BLaER1 treated with 17β-estradiol and CSF1 and Interleukin-3, amounts not matched to agents 10 nM and 100 nM (cell line): ENCODE data around the gene CCDC13.

ENCODE experiments used
- H3K27ac ChIP-seq, 11 experiments: shearing (Covaris generic); formaldehyde crosslinking; 2 replicates each; pipeline ENCODE4 v1.8.1; 2022
- H3K27me3 ChIP-seq, 11 experiments: shearing (Covaris generic); formaldehyde crosslinking; 2 replicates each; pipeline ENCODE4 v1.8.1; 2022
- H3K36me3 ChIP-seq, 11 experiments: shearing (Covaris generic); formaldehyde crosslinking; 2 replicates each; pipeline ENCODE4 v1.8.1; 2022
- H3K4me1 ChIP-seq, 10 experiments: shearing (Covaris generic); formaldehyde crosslinking; 2 replicates each; pipeline ENCODE4 v1.8.1; 2022
- H3K4me2 ChIP-seq, 11 experiments: shearing (Covaris generic); formaldehyde crosslinking; 2 replicates each; pipeline ENCODE4 v1.8.1; 2022
- H3K4me3 ChIP-seq, 10 experiments: shearing (Covaris generic); formaldehyde crosslinking; 2 replicates each; pipeline ENCODE4 v1.8.1; 2022
- H3K9ac ChIP-seq, 11 experiments: shearing (Covaris generic); formaldehyde crosslinking; 2 replicates each; pipeline ENCODE4 v1.8.1; 2022
- H3K9me3 ChIP-seq, 11 experiments: shearing (Covaris generic); formaldehyde crosslinking; replicated peaks in 1 of 11; 2 replicates each; pipeline ENCODE4 v1.8.1; 2022
- H4K20me1 ChIP-seq, 11 experiments: shearing (Covaris generic); formaldehyde crosslinking; 2 replicates each; pipeline ENCODE4 v1.8.1; 2022
- Cebpa-rat ChIP-seq, 11 experiments: shearing (Covaris generic); IDR thresholded peaks; 2 replicates each; pipeline ENCODE4 v1.8.1; 2022

Gene CCDC13

GRCh38 chr3:42751609-42752008, 21.4 kb downstream of the CCDC13 start:
- H3K27me3 ChIP-seq = no peaks in the 10 kb centered on the region

GRCh38 chr3:42750834-42751233, 22.2 kb downstream of the CCDC13 start:
- H3K27ac ChIP-seq = no peak overlapping the region
- no peaks in the 10 kb centered on the region for H3K9me3 ChIP-seq
- TF ChIP-seq Cebpa-rat (IDR thresholded peaks at IDR 0.05) = no peak
- no peaks in the 10 kb centered on the region for H3K27me3 ChIP-seq
- H3K9ac ChIP-seq = no peak overlapping the region
- no peaks in the 10 kb centered on the region; a peak in 1 of 22 replicates for H4K20me1 ChIP-seq
- H3K36me3 ChIP-seq = no peaks in the 10 kb centered on the region
- peaks cover 16 to 33% (median 19%) of the 10 kb centered on the region in 10 experiments for H3K4me1 ChIP-seq
- no peak overlapping the region for H3K4me3 ChIP-seq
- H3K4me2 ChIP-seq = no peak overlapping the region

More at GRCh38 chr3:42751609-42752008, 21.4 kb downstream of the CCDC13 start:
- H3K4me2 ChIP-seq = no peak overlapping the region
- H3K4me3 ChIP-seq = no peak overlapping the region
- no peak overlapping the region for H3K27ac ChIP-seq
- H4K20me1 ChIP-seq = no peaks in the 10 kb centered on the region; a peak in 1 of 22 replicates
- H3K9me3 ChIP-seq = no peaks in the 10 kb centered on the region
- no peak for TF ChIP-seq Cebpa-rat (IDR thresholded peaks at IDR 0.05)
- H3K36me3 ChIP-seq = no peaks in the 10 kb centered on the region
- H3K9ac ChIP-seq = no peak overlapping the region
- peaks cover 16 to 33% (median 19%) of the 10 kb centered on the region in 10 experiments for H3K4me1 ChIP-seq

GRCh38 chr3:42749753-42750231, 23.3 kb downstream of the CCDC13 start:
- no peak for TF ChIP-seq Cebpa-rat (IDR thresholded peaks at IDR 0.05)
- Histone ChIP-seq H3K9me3 (no peaks in the 10 kb centered on the region), H3K4me3 (no peak overlapping the region), H3K36me3 (no peaks in the 10 kb centered on the region), H3K27me3 (no peaks in the 10 kb centered on the region), H3K9ac (no peak overlapping the region), H3K4me2 (peak overlapping the region in 1 of 11 experiments; percentile 15; a peak in 1 of 22 replicates), H4K20me1 (no peaks in the 10 kb centered on the region; a peak in 1 of 22 replicates), H3K4me1 (peaks cover 16 to 33% (median 19%) of the 10 kb centered on the region in 10 experiments), H3K27ac (no peak overlapping the region)

GRCh38 chr3:42749025-42749752, 23.9 kb downstream of the CCDC13 start:
- no peaks in the 10 kb centered on the region for H3K36me3 ChIP-seq

GRCh38 chr3:42747581-42747980, 25.5 kb downstream of the CCDC13 start:
- H3K4me1 ChIP-seq = peaks cover 16 to 33% (median 19%) of the 10 kb centered on the region in 10 experiments
- H3K9me3 ChIP-seq = no peaks in the 10 kb centered on the region
- 0 out of 22 replicates have a peak overlapping the region, but pooled peaks of 2 of the 11 experiments have one; percentile 24 to 35 for H3K9ac ChIP-seq
- H3K27me3 ChIP-seq = no peaks in the 10 kb centered on the region
- no peak for TF ChIP-seq Cebpa-rat (IDR thresholded peaks at IDR 0.05)
- H3K36me3 ChIP-seq = no peaks in the 10 kb centered on the region
- no peak overlapping the region for H3K4me3 ChIP-seq
- peak overlapping the region in 5 of 11 experiments; percentile 4 to 36 (median 31); a peak in 5 of 22 replicates for H3K27ac ChIP-seq
- peak overlapping the region; percentile 30 to 75 (median 64) for H3K4me2 ChIP-seq
- H4K20me1 ChIP-seq = no peaks in the 10 kb centered on the region; a peak in 1 of 22 replicates

More at GRCh38 chr3:42749025-42749752, 23.9 kb downstream of the CCDC13 start:
- no peaks in the 10 kb centered on the region for H3K27me3 ChIP-seq
- H4K20me1 ChIP-seq = no peaks in the 10 kb centered on the region; a peak in 1 of 22 replicates
- no peak overlapping the region for H3K27ac ChIP-seq
- H3K4me3 ChIP-seq = no peak overlapping the region
- H3K9me3 ChIP-seq = no peaks in the 10 kb centered on the region
- H3K4me1 ChIP-seq = peaks cover 16 to 33% (median 19%) of the 10 kb centered on the region in 10 experiments
- no peak for TF ChIP-seq Cebpa-rat (IDR thresholded peaks at IDR 0.05)
- no peak overlapping the region for H3K9ac ChIP-seq
- H3K4me2 ChIP-seq = peak overlapping the region in 1 of 11 experiments; percentile 15; a peak in 1 of 22 replicates

GRCh38 chr3:42746455-42747450, 26.3 kb downstream of the CCDC13 start:
- no peak for TF ChIP-seq Cebpa-rat (IDR thresholded peaks at IDR 0.05)
- Histone ChIP-seq H3K27ac (no peak overlapping the region), H3K27me3 (no peaks in the 10 kb centered on the region), H3K4me3 (no peak overlapping the region), H4K20me1 (no peaks in the 10 kb centered on the region; a peak in 1 of 22 replicates), H3K4me2 (peak overlapping the region; percentile 30 to 75 (median 64)), H3K4me1 (peaks cover 16 to 33% (median 19%) of the 10 kb centered on the region in 10 experiments), H3K9ac (no peak overlapping the region), H3K9me3 (no peaks in the 10 kb centered on the region), H3K36me3 (no peaks in the 10 kb centered on the region)

- Histone ChIP-seq H3K27ac (no peak overlapping the region), H3K4me3 (no peak overlapping the region), H3K4me1 (peaks cover 16 to 33% (median 19%) of the 10 kb centered on the region in 10 experiments), H3K36me3 (no peaks in the 10 kb centered on the region), H3K9ac (no peak overlapping the region), H4K20me1 (no peaks in the 10 kb centered on the region; a peak in 1 of 22 replicates), H3K27me3 (no peaks in the 10 kb centered on the region), H3K9me3 (no peaks in the 10 kb centered on the region), H3K4me2 (no peak overlapping the region)
- TF ChIP-seq Cebpa-rat (IDR thresholded peaks at IDR 0.05) = no peak
These were observed 27.1 kb downstream of the CCDC13 start for GRCh38 chr3:42745776-42746454.

- no peak for TF ChIP-seq Cebpa-rat (IDR thresholded peaks at IDR 0.05)
- Histone ChIP-seq H3K4me2 (no peak overlapping the region), H3K9me3 (no peaks in the 10 kb centered on the region), H3K27ac (no peak overlapping the region), H3K27me3 (no peaks in the 10 kb centered on the region), H3K9ac (no peak overlapping the region), H3K36me3 (no peaks in the 10 kb centered on the region), H4K20me1 (no peaks in the 10 kb centered on the region), H3K4me1 (peaks cover 16 to 33% (median 21%) of the 10 kb centered on the region in 10 experiments), H3K4me3 (no peak overlapping the region)
These were observed 27.7 kb downstream of the CCDC13 start for GRCh38 chr3:42745291-42745745.
